ENCODE data around the gene RCC1.

DNA sequence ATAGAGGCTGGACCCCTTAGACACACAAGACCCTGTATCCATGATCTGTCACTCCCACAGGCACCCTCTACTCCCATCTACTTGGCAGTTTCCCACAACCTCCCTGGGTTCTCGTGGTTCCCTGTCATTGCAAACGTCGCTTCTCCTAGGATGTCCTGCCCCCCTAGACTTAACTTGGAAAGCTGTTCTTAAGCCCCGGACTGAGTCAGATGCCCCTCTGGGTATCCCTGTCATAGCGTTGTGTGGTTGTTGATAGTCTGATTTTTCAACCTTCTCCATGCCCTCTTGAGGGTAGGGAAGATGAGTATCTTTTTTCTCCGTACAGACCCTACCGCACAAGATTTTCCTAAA is 11.8 kb downstream of the RCC1 start:
- TF ChIP-seq, protein P1, sequence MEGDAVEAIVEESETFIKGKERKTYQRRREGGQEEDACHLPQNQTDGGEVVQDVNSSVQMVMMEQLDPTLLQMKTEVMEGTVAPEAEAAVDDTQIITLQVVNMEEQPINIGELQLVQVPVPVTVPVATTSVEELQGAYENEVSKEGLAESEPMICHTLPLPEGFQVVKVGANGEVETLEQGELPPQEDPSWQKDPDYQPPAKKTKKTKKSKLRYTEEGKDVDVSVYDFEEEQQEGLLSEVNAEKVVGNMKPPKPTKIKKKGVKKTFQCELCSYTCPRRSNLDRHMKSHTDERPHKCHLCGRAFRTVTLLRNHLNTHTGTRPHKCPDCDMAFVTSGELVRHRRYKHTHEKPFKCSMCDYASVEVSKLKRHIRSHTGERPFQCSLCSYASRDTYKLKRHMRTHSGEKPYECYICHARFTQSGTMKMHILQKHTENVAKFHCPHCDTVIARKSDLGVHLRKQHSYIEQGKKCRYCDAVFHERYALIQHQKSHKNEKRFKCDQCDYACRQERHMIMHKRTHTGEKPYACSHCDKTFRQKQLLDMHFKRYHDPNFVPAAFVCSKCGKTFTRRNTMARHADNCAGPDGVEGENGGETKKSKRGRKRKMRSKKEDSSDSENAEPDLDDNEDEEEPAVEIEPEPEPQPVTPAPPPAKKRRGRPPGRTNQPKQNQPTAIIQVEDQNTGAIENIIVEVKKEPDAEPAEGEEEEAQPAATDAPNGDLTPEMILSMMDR (conservative IDR thresholded peaks at IDR 0.05; ENCODE audit: low read depth, low read length), result no peak
- TF ChIP-seq EZH2 (IDR thresholded peaks at IDR 0.05; ENCODE audit: low read length, unreplicated experiment), result no peak
